HG03565 (cell line): ENCODE measurements around the gene COL9A2.
"Not testable (repeated sequence)": the region's sequence is repeated elsewhere in the genome, so short reads cannot be mapped to it uniquely, and the experiment has no call there.

Source experiments
- ATAC-seq: cut with Tn5 transposase; IDR thresholded peaks from one replicate; pipeline ENCODE4 v1.9.1; 2021; ENCODE audit warnings: mild to moderate bottlenecking, moderate library complexity; ENCODE audit not compliant: unreplicated experiment

Gene COL9A2

GRCh38 chr1:40316595-40317393 lies at the start of gene COL9A2:
Gene COL9A2, minus strand, starts transcription at chr1:40317286. Its CDS starts 89 bp downstream, at chr1:40317197.
- no peak for ATAC-seq

GRCh38 chr1:40363721-40364120 lies 46.6 kb upstream of the COL9A2 start:
- ATAC-seq = peak; percentile 85

- ATAC-seq = no peak
Observed at GRCh38 chr1:40362699-40363098, 45.6 kb upstream of the COL9A2 start.

DNA sequence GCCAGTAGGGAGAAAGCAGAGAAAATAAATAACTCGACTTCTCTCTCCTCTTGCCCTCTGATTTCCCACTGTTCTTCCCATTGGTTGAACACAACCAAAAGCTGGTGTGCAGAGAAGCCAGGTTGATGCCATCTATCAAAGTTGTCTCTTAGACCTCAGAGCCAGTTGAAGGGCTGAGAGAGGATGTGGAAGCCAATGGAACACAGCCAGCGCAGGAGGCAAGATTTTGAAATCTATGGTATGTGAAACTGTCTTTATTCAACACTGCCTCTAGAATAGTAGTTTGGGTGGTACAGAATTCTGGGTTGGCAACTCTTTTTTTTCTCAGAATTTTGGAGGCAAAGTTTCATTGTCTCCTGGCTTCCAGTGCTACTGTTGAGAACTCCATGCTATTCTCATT lies 45.1 kb upstream of the COL9A2 start:
- ATAC-seq = no peak

- ATAC-seq = no peak
Observed at GRCh38 chr1:40361637-40362036, 44.6 kb upstream of the COL9A2 start.

DNA sequence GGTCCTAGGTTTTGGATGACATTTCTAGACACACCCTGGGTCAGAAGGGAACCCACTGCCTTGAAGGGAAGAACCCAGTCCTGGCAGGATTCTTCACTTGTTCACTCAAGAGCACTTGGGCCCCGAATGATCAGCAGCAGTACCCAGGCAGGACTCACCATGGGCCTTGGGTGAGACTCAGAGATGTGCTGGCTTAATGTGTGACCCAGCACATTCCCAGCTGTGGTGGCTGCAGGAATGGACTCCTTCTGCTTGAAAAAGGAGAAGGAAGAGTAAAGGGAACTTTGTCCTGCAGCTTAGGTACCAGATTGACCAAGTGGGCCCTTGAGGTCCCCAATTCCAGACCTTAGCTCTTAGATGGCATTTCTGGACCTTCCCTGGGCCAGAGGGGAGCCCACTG lies 44.1 kb upstream of the COL9A2 start:
- no peak for ATAC-seq

GRCh38 chr1:40360631-40361030 lies 43.5 kb upstream of the COL9A2 start:
- ATAC-seq = no peak

GRCh38 chr1:40357625-40358024 lies 40.5 kb upstream of the COL9A2 start:
- no peak for ATAC-seq

- no peak for ATAC-seq
Observed at GRCh38 chr1:40353082-40353481, 36.0 kb upstream of the COL9A2 start.

- no peak for ATAC-seq
Observed at GRCh38 chr1:40352126-40352525, 35.0 kb upstream of the COL9A2 start.

DNA sequence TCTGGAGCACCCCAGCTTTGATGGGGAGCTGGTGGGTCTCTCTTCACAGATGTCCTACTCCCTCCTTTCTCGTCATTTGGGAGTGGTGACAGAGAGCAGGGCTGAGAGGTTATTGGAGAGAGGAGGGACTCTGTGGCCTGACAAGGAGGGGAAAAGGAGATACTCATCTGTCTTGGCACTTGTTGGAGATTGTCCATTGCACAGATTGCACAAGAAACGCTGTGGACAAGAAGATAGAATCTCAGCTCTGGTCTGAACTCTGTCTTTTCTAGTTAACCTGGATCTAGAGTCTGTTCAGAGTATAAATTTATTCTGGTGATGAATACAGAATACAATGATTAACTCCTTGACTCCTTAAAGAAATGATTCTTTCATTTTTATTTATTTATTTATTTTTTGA lies 34.0 kb upstream of the COL9A2 start:
- no peak for ATAC-seq

DNA sequence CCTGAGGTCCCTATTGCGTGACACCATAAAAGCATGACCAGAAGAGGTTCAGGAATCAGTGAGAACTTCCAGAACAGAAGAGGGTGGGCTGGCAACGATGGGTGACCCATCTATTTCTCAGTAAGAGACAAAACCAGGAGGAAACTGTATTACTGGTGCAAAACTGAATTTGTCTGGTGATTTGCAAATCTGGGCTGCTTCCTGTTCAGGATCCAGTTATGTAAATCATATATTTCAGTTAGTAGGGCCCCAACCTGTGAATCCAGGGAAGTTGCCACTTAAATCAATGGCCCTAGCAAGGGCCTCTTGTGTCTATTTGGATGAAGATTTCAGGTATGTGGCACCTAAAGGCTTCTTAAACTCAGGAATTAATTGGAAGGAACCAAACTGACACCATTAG lies 33.3 kb upstream of the COL9A2 start:
- ATAC-seq = no peak

- no peak for ATAC-seq
Observed at GRCh38 chr1:40344597-40344996, 27.5 kb upstream of the COL9A2 start.

DNA sequence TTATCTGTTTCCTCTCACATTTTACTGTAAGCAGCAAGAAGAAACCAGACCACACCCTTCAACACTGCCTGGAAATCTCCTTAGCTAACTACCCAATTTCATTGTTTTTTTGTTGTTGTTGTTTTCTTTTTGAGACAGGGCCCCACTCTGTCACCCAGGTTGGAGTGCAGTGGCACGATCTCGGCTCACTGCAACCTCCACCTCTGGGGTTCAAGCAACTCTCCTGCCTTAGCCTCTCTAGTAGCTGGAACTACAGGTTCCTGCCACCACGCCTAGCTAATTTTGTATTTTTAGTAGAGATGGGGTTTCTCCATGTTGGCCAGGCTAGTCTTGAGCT lies 25.3 kb upstream of the COL9A2 start:
- ATAC-seq = not testable (repeated sequence)

DNA sequence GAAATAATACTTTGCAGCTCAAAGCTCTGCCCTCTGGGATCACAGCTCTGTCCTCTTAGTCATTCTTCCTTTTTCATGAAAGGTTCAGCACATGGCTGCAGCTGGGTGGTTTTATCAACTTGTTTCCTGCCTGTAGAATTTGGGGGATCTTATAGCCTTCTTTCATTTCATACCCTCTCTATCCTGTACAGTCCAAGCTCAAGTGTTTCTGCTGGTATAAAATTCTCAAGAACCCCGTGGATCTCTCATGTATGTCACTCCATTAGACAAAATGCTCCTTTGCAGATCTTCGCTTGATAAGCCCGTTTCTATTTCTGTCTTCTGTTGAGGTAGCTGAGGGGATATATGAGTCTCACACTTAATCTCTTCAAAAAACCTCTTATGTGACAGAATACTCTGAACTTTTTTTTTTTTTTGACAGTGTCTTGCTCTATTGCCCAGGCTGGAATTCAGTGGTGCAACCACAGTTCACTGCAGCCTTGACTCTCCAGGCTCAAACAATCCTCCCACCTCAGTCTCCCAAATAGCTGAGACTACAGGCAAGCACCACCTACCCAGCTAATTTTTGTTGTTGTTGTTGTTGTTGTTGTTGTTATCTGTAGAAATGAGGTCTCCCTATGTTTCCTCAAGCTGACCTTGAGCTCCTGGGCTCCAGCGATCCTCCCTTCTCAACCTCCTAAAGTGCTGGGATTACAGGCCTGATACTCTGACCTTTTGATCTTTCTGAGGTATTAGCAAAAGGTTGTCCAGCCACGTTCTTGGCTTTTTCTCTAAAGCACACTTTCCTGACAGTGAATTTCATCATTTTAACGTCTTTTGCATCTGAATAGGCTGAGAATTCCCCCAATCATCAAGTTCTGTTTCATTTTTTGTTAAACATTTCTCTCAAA lies 24.6 kb upstream of the COL9A2 start:
- ATAC-seq = no peak

GRCh38 chr1:40339420-40340323 lies 22.6 kb upstream of the COL9A2 start:
- ATAC-seq = no peak

DNA sequence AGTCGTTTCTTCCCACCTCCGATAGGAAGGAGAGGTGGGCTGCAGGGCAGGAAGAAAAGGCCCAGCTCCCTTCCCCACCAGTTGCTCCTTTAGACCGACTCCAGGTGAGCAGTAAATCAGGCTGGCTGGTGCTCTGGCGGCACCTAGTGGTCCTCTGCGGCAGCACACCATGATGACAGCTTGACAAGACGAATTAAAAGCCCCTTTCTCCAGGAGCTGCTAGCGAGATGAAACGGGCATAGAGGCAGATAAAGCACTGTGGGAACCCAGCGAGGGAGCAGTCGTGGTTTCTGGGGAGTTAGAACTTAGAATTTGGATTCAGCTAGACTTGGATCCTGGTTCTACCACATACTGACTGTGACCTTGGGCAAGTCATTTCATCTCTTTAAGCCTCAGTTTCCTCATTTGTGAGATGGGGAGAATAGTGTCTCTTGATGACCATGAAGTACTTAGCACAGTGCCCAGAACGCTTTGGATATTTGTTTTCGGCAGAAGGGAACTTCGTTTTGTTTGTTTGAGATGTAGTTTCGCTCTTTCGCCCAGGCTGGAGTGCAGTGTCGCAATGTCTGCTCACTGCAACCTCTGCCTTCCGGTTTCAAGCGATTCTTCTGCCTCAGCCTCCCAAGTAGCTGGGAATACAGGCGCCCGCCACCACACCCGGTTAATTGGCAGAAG lies 21.8 kb upstream of the COL9A2 start:
- ATAC-seq = no peak

GRCh38 chr1:40337443-40337842 lies 20.4 kb upstream of the COL9A2 start:
- no peak for ATAC-seq

- ATAC-seq = no peak
Observed at GRCh38 chr1:40332695-40333094, 15.6 kb upstream of the COL9A2 start.

GRCh38 chr1:40331403-40331802 lies 14.3 kb upstream of the COL9A2 start:
- not testable (repeated sequence) for ATAC-seq
